Retinal pigment epithelial cell (primary cell): ENCODE measurements around the gene MYBL2.

Experiments
- DNase-seq: peaks from one replicate; pipeline ENCODE4 v3.0.0-alpha.2; 2010; ENCODE audit warnings: low read depth
- H3K4me3 ChIP-seq: 2 replicates; pipeline ENCODE4 v1.5.1; 2011; ENCODE audit warnings: mild to moderate bottlenecking, low read length, control low read depth, moderate library complexity
- TF ChIP-seq, protein P1 (sequence below): conservative IDR thresholded peaks from 2 replicates; pipeline ENCODE4 v1.5.1; 2011; ENCODE audit warnings: low read depth, low read length, control low read depth, inconsistent platforms

MYBL2 gene

DNA sequence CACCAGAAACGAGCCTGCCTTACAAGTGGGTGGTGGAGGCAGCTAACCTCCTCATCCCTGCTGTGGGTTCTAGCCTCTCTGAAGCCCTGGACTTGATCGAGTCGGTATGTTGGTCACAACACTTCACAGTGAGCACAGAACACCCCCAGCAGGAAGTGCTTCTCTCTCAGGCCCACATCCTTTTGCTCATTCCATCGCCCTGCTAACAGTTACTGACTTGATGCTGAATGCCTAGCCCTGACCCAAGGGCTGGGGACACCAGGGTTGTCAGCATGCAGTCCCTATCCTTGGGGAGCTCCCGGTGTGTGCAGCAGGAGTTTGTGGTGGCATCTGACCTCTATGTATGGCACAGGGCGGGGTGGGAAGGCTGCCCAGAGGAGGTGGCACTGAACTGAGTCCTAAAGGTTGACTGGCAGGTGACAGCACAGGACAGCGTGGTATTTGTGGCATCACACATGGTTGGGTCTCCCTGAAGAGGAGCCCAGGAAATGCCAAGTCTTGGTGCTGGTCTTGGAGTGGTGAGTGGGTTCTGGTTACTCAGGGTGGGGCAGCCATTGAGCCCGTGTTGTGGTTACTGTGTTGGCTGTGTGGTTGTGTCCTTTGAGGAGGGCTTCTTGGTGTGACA, 33.1 kb downstream of the MYBL2 start:
- DNase-seq, result no peak
- H3K4me3 ChIP-seq, result no peak overlapping the region
- TF ChIP-seq, protein P1, sequence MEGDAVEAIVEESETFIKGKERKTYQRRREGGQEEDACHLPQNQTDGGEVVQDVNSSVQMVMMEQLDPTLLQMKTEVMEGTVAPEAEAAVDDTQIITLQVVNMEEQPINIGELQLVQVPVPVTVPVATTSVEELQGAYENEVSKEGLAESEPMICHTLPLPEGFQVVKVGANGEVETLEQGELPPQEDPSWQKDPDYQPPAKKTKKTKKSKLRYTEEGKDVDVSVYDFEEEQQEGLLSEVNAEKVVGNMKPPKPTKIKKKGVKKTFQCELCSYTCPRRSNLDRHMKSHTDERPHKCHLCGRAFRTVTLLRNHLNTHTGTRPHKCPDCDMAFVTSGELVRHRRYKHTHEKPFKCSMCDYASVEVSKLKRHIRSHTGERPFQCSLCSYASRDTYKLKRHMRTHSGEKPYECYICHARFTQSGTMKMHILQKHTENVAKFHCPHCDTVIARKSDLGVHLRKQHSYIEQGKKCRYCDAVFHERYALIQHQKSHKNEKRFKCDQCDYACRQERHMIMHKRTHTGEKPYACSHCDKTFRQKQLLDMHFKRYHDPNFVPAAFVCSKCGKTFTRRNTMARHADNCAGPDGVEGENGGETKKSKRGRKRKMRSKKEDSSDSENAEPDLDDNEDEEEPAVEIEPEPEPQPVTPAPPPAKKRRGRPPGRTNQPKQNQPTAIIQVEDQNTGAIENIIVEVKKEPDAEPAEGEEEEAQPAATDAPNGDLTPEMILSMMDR, result no peak

DNA sequence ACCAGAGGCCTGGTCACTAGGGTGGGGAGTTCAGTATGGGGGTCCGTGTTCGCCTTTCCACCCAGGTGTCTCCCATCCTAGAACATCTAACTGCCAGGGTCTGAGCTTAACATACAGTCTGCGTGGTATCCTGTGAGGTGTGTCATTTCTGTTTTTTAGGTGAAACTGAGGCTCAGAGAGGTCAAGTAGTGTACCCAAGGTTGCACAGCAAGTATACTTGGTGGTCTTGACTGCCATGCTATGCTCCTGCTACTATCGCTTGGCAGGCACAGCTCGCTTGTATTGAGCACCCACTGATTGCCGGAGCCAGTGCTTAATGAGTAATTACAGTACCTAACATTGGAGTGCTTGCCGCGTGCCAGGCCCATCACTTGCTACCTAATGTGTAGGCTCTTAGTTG, 33.7 kb downstream of the MYBL2 start:
- TF ChIP-seq, protein P1, result no peak
- no peak for DNase-seq
- no peak overlapping the region for H3K4me3 ChIP-seq

DNA sequence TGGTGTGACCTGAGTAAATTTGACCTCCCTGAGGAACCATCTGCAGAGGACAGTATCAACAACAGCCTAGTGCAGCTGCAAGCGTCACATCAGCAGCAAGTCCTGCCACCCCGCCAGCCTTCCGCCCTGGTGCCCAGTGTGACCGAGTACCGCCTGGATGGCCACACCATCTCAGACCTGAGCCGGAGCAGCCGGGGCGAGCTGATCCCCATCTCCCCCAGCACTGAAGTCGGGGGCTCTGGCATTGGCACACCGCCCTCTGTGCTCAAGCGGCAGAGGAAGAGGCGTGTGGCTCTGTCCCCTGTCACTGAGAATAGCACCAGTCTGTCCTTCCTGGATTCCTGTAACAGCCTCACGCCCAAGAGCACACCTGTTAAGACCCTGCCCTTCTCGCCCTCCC, 35.6 kb downstream of the MYBL2 start:
- H3K4me3 ChIP-seq, result no peak overlapping the region
- no peak for DNase-seq
- TF ChIP-seq, protein P1, result no peak

DNA sequence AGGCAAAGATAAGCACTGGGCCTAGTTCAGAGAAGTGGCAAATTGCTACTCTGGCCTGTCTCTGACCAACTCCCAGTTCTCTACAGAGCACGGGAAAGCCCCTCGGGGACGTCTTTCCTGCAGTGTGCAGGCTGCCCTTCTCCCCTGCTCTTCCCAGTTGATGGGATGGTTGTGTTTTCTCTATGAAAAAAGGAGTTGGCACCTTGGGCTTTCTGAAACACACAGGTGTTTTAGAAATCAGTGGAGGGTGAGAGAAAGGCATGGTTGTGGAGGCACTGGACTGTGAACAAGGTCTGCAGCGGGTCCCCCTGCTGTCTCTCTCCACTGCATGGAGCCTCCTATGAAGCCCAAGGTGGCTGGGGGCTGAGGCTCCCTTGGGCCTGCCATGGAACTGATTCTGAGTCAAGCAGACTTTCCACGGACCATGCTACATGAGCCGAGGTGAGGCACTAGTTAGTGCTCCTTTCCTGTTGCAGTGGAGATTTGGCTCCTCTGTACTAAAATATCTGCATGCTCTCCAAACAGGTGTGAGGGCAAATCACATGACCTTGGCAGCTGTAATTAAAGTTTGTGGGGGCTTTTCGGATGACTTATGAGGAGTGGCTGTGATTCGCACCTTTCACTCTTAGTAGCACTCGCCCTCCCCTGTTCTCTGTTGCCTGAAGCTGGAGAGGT, 43.6 kb downstream of the MYBL2 start:
- no peak overlapping the region for H3K4me3 ChIP-seq
- no peak for DNase-seq
- TF ChIP-seq, protein P1, result no peak

DNA sequence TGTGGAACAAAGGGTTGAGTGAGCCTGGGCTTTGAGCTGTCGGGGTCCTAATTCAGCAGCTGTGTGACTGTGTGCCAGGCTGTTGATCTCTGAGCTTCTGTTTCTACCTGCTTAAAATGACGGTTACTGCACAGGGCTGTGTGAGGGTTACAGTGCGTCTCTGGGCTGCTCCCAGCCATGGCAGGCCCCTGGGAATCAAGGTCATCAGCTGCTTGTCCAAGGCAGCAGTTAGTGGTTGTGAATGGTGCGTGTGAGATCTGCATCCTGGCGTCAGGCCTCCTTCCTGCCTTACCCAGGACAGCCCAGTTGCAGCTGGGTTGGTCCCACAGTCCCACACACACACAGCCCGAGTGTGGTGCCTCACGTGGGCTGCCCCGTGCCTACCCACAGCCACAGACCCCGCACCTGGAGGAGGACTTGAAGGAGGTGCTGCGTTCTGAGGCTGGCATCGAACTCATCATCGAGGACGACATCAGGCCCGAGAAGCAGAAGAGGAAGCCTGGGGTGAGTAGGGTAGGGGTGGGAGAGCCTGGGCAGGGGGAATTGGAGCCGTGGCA, 44.3 kb downstream of the MYBL2 start:
- no peak overlapping the region for H3K4me3 ChIP-seq
- TF ChIP-seq, protein P1, result no peak
- DNase-seq, result no peak

DNA sequence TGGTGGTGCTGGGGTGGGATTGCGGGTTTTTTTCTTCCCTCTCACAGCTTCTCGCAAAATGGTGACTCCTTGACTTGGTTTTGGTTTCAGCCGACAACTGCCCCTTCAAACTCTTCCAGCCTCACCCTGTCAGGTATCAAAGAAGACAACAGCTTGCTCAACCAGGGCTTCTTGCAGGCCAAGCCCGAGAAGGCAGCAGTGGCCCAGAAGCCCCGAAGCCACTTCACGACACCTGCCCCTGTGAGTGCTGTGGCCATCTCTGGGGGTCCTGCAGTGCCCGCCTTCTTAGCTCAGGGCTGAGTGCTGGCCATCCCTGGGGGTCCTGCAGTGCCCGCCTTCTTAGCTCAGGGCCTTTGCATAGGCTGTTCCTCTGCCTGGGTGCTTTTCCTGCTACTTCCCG, 48.1 kb downstream of the MYBL2 start:
- TF ChIP-seq, protein P1, result no peak
- H3K4me3 ChIP-seq, result no peak overlapping the region

DNA sequence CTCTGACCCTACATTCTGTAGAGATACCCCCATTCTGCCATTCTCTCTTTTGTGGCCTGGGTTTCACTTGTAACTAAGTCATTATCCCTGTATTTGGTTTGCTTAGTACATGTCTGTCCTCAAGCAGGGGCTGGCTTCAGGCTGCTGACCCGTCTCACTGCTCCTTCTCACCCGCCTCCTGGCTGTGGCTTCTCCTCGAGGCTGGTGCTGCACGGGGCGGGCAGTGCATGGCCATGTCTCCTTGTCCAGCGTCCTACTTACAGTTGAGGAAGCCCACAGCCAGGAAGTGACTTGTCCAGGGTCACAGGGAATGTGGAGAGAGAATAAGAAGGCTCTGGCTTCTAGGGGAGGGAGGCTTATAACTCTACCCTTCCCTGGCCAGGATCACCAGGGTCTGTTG, 48.6 kb downstream of the MYBL2 start:
- H3K4me3 ChIP-seq, result no peak overlapping the region
- TF ChIP-seq, protein P1, result no peak
- no peak for DNase-seq

More for the DNA sequence above, 48.1 kb downstream of the MYBL2 start:
- no peak for DNase-seq
